Lung (tissue), 12 donors: ENCODE data around the gene OPCML. TPM values are rescaled to one million over a fixed set of nuclear protein-coding genes. Genes with fewer than 3 reads are reported as not detected.

ENCODE experiments used
- ATAC-seq: fragments of 200-7000 bp; cut with Tn5 transposase; one replicate; pipeline ENCODE4 v1.9.1; 2020; ENCODE audit warnings: moderate number of reproducible peaks; ENCODE audit not compliant: insufficient read depth, low FRiP score
- DNase-seq, 3 donors: peaks; one replicate each; pipeline ENCODE4 v3.0.0-alpha.2; 2013 to 2017
- H3K27ac ChIP-seq, 2 donors: one replicate each; pipeline ENCODE4 v1.5.1; 2013; ENCODE audit warnings: mild to moderate bottlenecking in 2 of 2, moderate library complexity in 2 of 2, control low read depth in 1 of 2, inconsistent platforms in 1 of 2, low read depth in 1 of 2, low read length in 1 of 2
- H3K27me3 ChIP-seq, 3 donors: one replicate each; pipeline ENCODE4 v1.5.1; 2013; ENCODE audit warnings: low read length in 2 of 3; ENCODE audit not compliant: control insufficient read depth in 3 of 3, insufficient read depth in 3 of 3
- H3K36me3 ChIP-seq, 4 donors: one replicate each; pipeline ENCODE4 v1.5.1; 2013; ENCODE audit warnings: low read length in 4 of 4, mild to moderate bottlenecking in 1 of 4, moderate library complexity in 1 of 4; ENCODE audit not compliant: control insufficient read depth in 4 of 4, insufficient read depth in 4 of 4
- H3K4me1 ChIP-seq, 5 donors: one replicate each; pipeline ENCODE4 v1.5.1; 2013; ENCODE audit warnings: low read length in 5 of 5, mild to moderate bottlenecking in 2 of 5, moderate library complexity in 1 of 5; ENCODE audit not compliant: control insufficient read depth in 5 of 5, insufficient read depth in 5 of 5
- H3K4me3 ChIP-seq: one replicate; pipeline ENCODE4 v1.5.1; 2013; ENCODE audit warnings: mild to moderate bottlenecking, control low read depth, moderate library complexity
- H3K9ac ChIP-seq, 2 donors: one replicate each; pipeline ENCODE4 v1.5.1; 2013; ENCODE audit warnings: low read length in 2 of 2, control low read depth in 1 of 2; ENCODE audit not compliant: insufficient read depth in 1 of 2
- H3K9me3 ChIP-seq, 4 donors: one replicate each; pipeline ENCODE4 v1.5.1; 2013; ENCODE audit warnings: low read length in 3 of 4, mild to moderate bottlenecking in 1 of 4, moderate library complexity in 1 of 4; ENCODE audit not compliant: control insufficient read depth in 4 of 4, insufficient read depth in 3 of 4
- WGBS, 2 donors: extraction: QIAGEN DNeasy Blood & Tissue Kit; methylation state at CpG; one replicate each; pipeline ENCODE4 v1.1.7; 2013; 5-methylcytosine and 5-hydroxymethylcytosine counted together
- polyA plus RNA-seq, 2 donors: library from polyadenylated mRNA; stranded (reverse); fragments of 200-250 nt; gene quantifications; one replicate each; pipeline ENCODE4 v1.2.1, GENCODE V29; 2013
- total RNA-seq, 2 donors: library from RNA; depleted of rRNA in 1 of 2; stranded (reverse); fragments of >200 nt in 1 of 2; gene quantifications; one replicate each; pipeline ENCODE4 v1.2.1, GENCODE V29; 2014 to 2021
- TF ChIP-seq, protein P1 (sequence below): IDR thresholded peaks from 2 replicates; pipeline ENCODE4 v1.5.1; 2012; ENCODE audit warnings: mild to moderate bottlenecking; ENCODE audit errors: control extremely low read depth, extremely low read depth
- donor health status: control.
- donor health status: control.
- donor health status: Bipolar disorder and iron deficiency.
- donor health status: healthy.
- donor health status: DM: yes; HTN: yes; CAD: no.

OPCML gene
- total and polyA plus RNA-seq, 4 donors: 0.49 to 0.74 TPM; not detected in 2

DNA sequence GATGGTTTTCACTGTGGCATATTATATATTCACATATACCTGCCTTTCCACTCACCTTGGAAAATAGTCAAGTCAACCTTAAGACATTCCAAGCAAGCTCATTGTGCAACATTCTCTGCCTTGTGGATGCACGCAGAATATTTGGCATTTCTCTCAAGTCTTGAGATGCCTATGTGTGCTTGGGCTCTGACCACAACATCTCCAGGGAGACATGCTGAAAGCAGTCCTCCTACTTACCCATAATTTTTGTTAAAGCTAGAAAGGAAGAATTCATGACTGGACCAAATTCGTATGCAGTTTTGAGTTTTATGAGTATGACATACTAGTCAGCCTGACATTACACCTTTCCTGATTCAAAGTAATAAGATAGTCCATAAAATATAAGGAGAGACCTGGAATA lies 684.0 kb downstream of the OPCML start:
- H3K9ac ChIP-seq: no peak overlapping the region
- no peak for ATAC-seq
- DNase-seq: no peak
- H3K4me3 ChIP-seq: no peak overlapping the region
- no peak overlapping the region for H3K27ac ChIP-seq
- H3K4me1 ChIP-seq: peaks cover 0 to 7% (median 0%) of the 10 kb centered on the region in 5 donors
- H3K36me3 ChIP-seq: no peaks in the 10 kb centered on the region
- H3K9me3 ChIP-seq: peaks cover 0 to 3% (median 0%) of the 10 kb centered on the region in 4 donors
- 63 to 79% methylated on average over 2 of the region's 2 CpGs for whole genome bisulfite sequencing, 2 donors
- H3K27me3 ChIP-seq: no peaks in the 10 kb centered on the region
- TF ChIP-seq, protein P1, sequence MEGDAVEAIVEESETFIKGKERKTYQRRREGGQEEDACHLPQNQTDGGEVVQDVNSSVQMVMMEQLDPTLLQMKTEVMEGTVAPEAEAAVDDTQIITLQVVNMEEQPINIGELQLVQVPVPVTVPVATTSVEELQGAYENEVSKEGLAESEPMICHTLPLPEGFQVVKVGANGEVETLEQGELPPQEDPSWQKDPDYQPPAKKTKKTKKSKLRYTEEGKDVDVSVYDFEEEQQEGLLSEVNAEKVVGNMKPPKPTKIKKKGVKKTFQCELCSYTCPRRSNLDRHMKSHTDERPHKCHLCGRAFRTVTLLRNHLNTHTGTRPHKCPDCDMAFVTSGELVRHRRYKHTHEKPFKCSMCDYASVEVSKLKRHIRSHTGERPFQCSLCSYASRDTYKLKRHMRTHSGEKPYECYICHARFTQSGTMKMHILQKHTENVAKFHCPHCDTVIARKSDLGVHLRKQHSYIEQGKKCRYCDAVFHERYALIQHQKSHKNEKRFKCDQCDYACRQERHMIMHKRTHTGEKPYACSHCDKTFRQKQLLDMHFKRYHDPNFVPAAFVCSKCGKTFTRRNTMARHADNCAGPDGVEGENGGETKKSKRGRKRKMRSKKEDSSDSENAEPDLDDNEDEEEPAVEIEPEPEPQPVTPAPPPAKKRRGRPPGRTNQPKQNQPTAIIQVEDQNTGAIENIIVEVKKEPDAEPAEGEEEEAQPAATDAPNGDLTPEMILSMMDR: no peak

DNA sequence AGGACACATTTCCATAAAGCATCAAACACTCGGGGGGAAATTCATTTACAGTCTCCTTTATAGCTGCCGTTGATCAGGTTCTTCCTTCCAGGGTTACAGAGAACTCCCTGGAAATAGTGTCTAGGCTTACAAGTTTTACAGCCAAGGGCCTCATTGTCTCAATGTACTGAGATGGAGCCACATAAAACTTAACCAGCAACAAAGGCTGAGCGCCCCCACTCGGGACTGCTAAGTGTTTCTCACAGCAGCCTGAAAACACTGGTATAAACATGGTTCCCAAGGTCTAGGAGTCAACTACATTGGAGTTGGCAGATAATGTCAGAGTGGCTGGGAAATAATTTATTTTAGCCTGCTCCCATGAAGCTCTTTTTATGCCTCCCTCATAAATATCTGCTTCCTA lies 686.2 kb downstream of the OPCML start:
- H3K4me3 ChIP-seq: no peak overlapping the region
- H3K4me1 ChIP-seq: peaks cover 0 to 7% (median 0%) of the 10 kb centered on the region in 5 donors
- DNase-seq (no peak), ATAC-seq (no peak)
- 69 to 76% methylated on average over 4 of the region's 4 CpGs for WGBS, 2 donors
- H3K9ac ChIP-seq: no peak overlapping the region
- TF ChIP-seq, protein P1: no peak
- no peaks in the 10 kb centered on the region for H3K36me3 ChIP-seq
- H3K9me3 ChIP-seq: peaks cover 0 to 3% (median 0%) of the 10 kb centered on the region in 4 donors
- no peaks in the 10 kb centered on the region for H3K27me3 ChIP-seq
- H3K27ac ChIP-seq: no peak overlapping the region

DNA sequence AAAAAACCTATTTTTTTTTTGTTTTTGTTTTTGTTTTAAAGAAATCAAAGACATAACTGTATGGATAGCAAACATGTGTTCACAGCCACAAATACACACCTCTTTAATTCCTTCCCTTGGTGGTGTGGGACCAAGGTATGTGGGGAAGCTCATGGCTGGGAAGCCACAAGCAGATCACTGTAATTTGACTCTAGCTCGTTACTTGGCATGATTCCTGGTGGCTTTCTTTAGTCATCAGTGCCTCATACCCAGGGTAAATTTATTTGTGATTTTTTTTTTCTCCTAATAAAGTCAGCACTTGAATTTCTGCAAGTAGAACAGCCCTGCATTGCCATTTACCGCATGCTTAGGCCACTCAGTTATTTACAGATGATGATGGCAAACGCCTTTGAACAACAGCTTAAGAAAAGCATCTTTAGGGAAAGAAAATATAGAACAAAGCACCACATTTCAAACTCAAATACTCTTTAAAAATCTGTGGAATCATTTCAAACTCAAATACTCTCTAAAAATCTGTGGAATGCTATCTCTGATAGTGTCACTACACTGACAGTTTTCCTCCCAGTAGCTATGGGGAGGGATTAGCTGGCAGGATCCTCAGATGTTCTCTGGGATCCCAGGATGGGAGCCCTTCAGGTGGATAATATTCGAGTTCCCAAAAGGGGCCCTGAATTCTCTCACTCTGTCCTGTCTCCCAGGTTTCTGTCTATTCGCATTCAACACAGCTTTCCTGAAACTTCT lies 687.2 kb downstream of the OPCML start:
- H3K9ac ChIP-seq: no peak overlapping the region
- DNase-seq (peak; percentile 17 to 77 (median 55)), ATAC-seq (no peak)
- peaks cover 0 to 7% (median 0%) of the 10 kb centered on the region in 5 donors for H3K4me1 ChIP-seq
- WGBS, 2 donors: 71 to 82% methylated on average over 5 of the region's 5 CpGs
- H3K36me3 ChIP-seq: no peaks in the 10 kb centered on the region
- no peak overlapping the region for H3K4me3 ChIP-seq
- TF ChIP-seq, protein P1: no peak
- no peak overlapping the region for H3K27ac ChIP-seq
- no peaks in the 10 kb centered on the region for H3K27me3 ChIP-seq
- H3K9me3 ChIP-seq: peaks cover 0 to 3% (median 0%) of the 10 kb centered on the region in 4 donors
